ENCODE measurements around the gene PBX1. TPM values are rescaled to one million over a fixed set of nuclear protein-coding genes. Genes with fewer than 3 reads are reported as not detected.

The PBX1 gene
- total and polyA plus RNA-seq, 8 donors: 17.3 to 113 (median 91.9) TPM

DNA sequence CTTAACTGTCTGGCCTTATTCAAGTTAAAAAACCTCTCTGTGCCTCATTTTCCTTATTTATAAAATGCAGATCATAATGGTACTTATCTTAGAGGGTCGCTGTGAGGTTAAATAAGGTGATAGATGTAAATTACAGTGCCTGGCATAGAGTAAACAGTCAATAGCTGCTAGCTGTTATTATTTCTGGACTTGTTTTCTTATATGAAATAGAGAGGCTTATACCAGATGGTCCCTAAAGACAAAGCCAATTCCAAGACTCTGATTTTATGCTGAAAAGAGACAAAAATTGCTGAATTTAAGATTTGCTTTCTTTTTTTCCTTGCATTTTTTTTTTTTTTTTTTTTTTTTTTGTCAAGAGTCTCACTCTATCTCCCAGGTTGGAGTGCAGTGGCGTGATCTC, 10.3 kb downstream of the PBX1 start:
- no peak for FAIRE-seq
- TF ChIP-seq CTCF (IDR thresholded peaks at IDR 0.05): no peak
- Histone ChIP-seq H3K27me3 (no peaks in the 10 kb centered on the region), H3K4me1 (peaks cover 3 to 45% (median 33%) of the 10 kb centered on the region in 3 donors), H3K9me3 (no peaks in the 10 kb centered on the region), H3K36me3 (peaks cover 0 to 3% (median 0%) of the 10 kb centered on the region in 3 donors), H3K4me3 (no peak overlapping the region), H3K27ac (no peak overlapping the region)
- 79 to 80% methylated on average over 2 of the region's 2 CpGs for WGBS, 2 donors
- no peak for ATAC-seq
- DNase-seq: no peak
- intact Hi-C loops (cut with DNase I): no loop called here

DNA sequence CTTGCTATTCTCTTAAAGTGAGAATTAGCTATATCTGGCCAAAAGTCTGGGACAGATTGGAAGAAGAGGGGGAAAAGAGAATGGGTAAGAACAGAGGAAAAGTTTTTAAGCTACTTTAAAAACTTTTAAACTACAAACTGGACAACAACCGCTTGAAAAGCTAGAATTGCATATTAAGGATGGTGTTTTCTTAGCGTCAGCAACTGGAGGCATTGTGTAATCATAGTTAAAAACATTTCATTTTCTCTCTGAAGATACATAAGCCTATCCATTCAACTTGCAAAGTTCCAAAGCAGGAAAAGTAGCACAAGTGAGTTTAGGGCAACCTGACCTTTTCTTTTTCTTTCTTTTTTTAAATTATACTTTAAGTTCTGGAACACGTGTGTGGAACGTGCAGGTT, 10.9 kb downstream of the PBX1 start:
- no peaks in the 10 kb centered on the region for H3K27me3 ChIP-seq
- H3K36me3 ChIP-seq: peaks cover 0 to 3% (median 0%) of the 10 kb centered on the region in 3 donors
- no peak for ATAC-seq
- WGBS, 2 donors: 93 to 95% methylated on average over 4 of the region's 4 CpGs
- intact Hi-C loops (cut with DNase I): no loop called here
- H3K9me3 ChIP-seq: no peaks in the 10 kb centered on the region
- no peak overlapping the region for H3K27ac ChIP-seq
- H3K4me3 ChIP-seq: no peak overlapping the region
- no peak for DNase-seq
- FAIRE-seq: no peak
- H3K4me1 ChIP-seq: peaks cover 3 to 40% (median 33%) of the 10 kb centered on the region in 3 donors
- no peak for TF ChIP-seq CTCF (IDR thresholded peaks at IDR 0.05)

DNA sequence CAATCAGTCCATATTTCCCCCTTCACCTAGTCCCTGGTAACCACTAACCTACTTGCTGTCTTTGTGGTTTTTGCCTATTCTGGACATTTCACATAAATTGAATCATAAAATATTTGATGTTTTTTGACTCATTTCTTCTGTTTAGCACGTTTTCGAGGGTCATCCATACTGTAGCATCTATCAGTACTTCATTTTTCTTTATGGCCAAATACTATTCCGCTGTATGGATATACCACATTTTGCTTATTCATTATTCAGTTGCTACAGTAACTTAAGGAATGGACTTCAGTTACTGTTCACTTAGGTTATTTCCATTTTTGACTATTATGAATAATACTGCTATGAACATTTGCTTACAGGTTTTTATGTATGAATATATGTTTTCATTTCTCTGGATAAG, 12.3 kb downstream of the PBX1 start:
- Histone ChIP-seq H3K4me3 (no peak overlapping the region), H3K4me1 (peaks cover 3 to 31% (median 27%) of the 10 kb centered on the region in 3 donors), H3K9me3 (no peaks in the 10 kb centered on the region), H3K36me3 (peaks cover 0 to 7% (median 0%) of the 10 kb centered on the region in 3 donors), H3K27me3 (no peaks in the 10 kb centered on the region), H3K27ac (no peak overlapping the region)
- no peak for TF ChIP-seq CTCF (IDR thresholded peaks at IDR 0.05)
- ATAC-seq: no peak
- intact Hi-C loops (cut with DNase I): no loop called here
- DNase-seq: no peak
- WGBS, 2 donors: 93 to 98% methylated on average over 3 of the region's 3 CpGs
- no peak for FAIRE-seq

DNA sequence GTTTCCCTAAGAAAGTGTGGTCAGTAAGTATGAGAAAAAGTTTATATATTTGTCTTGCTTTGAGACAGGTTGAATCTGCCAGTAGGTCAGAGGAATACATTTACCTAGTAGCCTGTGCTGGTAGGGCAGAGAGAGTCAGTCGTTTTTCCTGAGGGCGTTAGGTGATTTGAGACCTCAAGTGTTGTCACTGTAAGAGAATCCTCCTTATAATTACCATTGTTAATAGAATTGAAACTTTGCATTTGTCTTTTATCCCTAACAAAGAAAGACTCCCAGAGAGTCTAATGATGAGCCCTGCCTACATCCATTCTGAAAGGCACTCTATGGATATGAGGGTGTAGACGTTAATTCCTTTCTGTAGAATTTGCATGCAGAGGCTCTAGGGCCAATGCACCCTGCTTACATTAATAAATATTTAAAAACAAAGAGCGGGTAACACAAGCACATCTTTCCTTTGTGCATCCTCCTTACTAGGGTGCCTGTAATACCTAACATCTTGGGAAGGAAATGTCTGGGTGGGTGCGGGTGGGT, 16.4 kb downstream of the PBX1 start:
- H3K9me3 ChIP-seq: no peaks in the 10 kb centered on the region
- H3K27me3 ChIP-seq: no peaks in the 10 kb centered on the region
- intact Hi-C loops (cut with DNase I): no loop called here
- no peak for TF ChIP-seq CTCF (IDR thresholded peaks at IDR 0.05)
- H3K27ac ChIP-seq: no peak overlapping the region
- ATAC-seq (no peak), DNase-seq (no peak), FAIRE-seq (no peak)
- H3K4me1 ChIP-seq: peaks cover 3 to 17% (median 12%) of the 10 kb centered on the region in 3 donors
- no peak overlapping the region for H3K4me3 ChIP-seq
- 79 to 82% methylated on average over 5 of the region's 5 CpGs for WGBS, 2 donors
- peaks cover 0 to 13% (median 3%) of the 10 kb centered on the region in 3 donors for H3K36me3 ChIP-seq
